Stomach (tissue), 4 donors: ENCODE data around the gene SLC16A14.

Experiments
- CTCF ChIP-seq, 7 experiments: fragments of 450-650 bp in 4 of 7; fragments of 200-600 bp in 3 of 7; sonication (generic) in 3 of 7; IDR thresholded peaks; one replicate each; pipeline ENCODE4 v1.5.1; 2016 to 2019; ENCODE audit warnings: antibody characterized with exemption in 7 of 7, control low read depth in 2 of 7, mild to moderate bottlenecking in 1 of 7
- POLR2A ChIP-seq, 4 donors: fragments of 450-650 bp; IDR thresholded peaks; one replicate each; pipeline ENCODE4 v1.6.1; 2016; ENCODE audit warnings: antibody characterized with exemption in 4 of 4, control low read depth in 2 of 4, mild to moderate bottlenecking in 1 of 4, moderate library complexity in 1 of 4
- POLR2AphosphoS5 ChIP-seq, 3 donors: sonication (generic); formaldehyde crosslinking; IDR thresholded peaks; one replicate each; pipeline ENCODE4 v1.6.1; 2016; ENCODE audit warnings: antibody characterized with exemption in 3 of 3

DNA sequence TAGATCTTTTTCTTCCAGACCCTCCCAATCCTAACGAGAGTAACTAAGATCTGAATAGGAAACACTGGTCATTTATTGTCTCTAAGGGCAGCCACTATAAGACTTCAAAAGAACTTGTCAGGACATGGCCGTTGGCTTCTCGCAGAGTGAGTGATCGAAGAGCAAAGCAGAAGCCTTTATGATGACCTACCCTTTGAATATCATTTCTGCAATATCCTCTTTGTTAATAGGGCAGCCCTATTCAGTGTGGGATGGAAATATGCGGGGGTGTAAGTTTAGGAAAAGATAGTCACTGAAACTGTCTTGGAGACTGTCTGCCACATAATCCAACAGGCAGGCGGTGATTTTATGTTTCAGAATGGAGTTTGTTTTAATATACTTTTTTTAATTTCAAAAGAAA lies 75.5 kb downstream of the SLC16A14 start:
- TF ChIP-seq CTCF (IDR thresholded peaks at IDR 0.05) = no peak
- no peak for TF ChIP-seq POLR2A (IDR thresholded peaks at IDR 0.05)
- no peak for TF ChIP-seq POLR2AphosphoS5 (IDR thresholded peaks at IDR 0.05)
